GM21390 (cell line): Measurements from ENCODE around the gene CRYBG1.
A peak's percentile ranks its signal among the peaks of the same experiment; 100 is the strongest.
"Not testable (repeated sequence)": the region's sequence is repeated elsewhere in the genome, so short reads cannot be mapped to it uniquely, and the experiment has no call there.

Source experiments
- ATAC-seq: cut with Tn5 transposase; IDR thresholded peaks from one replicate; pipeline ENCODE4 v1.9.1; 2021; ENCODE audit not compliant: unreplicated experiment

Gene CRYBG1

GRCh38 chr6:106495014-106495413 lies 134.5 kb downstream of the CRYBG1 start:
- ATAC-seq, result no peak

- no peak for ATAC-seq
Measured at GRCh38 chr6:106496823-106497222, 136.3 kb downstream of the CRYBG1 start.

GRCh38 chr6:106501960-106502371 lies 141.4 kb downstream of the CRYBG1 start:
- ATAC-seq, result no peak

- no peak for ATAC-seq
Measured at GRCh38 chr6:106502559-106502958, 142.0 kb downstream of the CRYBG1 start.

- no peak for ATAC-seq
Measured at GRCh38 chr6:106508277-106508676, 147.8 kb downstream of the CRYBG1 start.

GRCh38 chr6:106508834-106509233 lies 148.3 kb downstream of the CRYBG1 start:
- no peak for ATAC-seq

GRCh38 chr6:106509420-106510089 lies 149.0 kb downstream of the CRYBG1 start:
- no peak for ATAC-seq

GRCh38 chr6:106510090-106510970 lies 149.8 kb downstream of the CRYBG1 start:
- peak; percentile 37 for ATAC-seq

GRCh38 chr6:106511288-106512047 lies 151.0 kb downstream of the CRYBG1 start:
- ATAC-seq, result no peak

- peak; percentile 56 for ATAC-seq
Measured at GRCh38 chr6:106512048-106512967, 151.8 kb downstream of the CRYBG1 start.

GRCh38 chr6:106512968-106513574 lies 152.6 kb downstream of the CRYBG1 start:
- ATAC-seq, result no peak

- ATAC-seq, result no peak
Measured at GRCh38 chr6:106513808-106514582, 153.5 kb downstream of the CRYBG1 start.

GRCh38 chr6:106514583-106514885 lies 154.0 kb downstream of the CRYBG1 start:
- no peak for ATAC-seq

- not testable (repeated sequence) for ATAC-seq
Measured at GRCh38 chr6:106515582-106515981, 155.1 kb downstream of the CRYBG1 start.

- no peak for ATAC-seq
Measured at GRCh38 chr6:106516616-106517015, 156.1 kb downstream of the CRYBG1 start.

- no peak for ATAC-seq
Measured at GRCh38 chr6:106517706-106518105, 157.2 kb downstream of the CRYBG1 start.

GRCh38 chr6:106518748-106519147 lies 158.2 kb downstream of the CRYBG1 start:
- no peak for ATAC-seq

- peak; percentile 54 for ATAC-seq
Measured at GRCh38 chr6:106519460-106520394, 159.2 kb downstream of the CRYBG1 start.
